Activated T-cell treated with anti-CD3 and anti-CD28 coated beads for 48 hours (primary cell): Measurements from ENCODE around the gene MIEF2.

Experiments
- DNase-seq: peaks from one replicate; pipeline ENCODE4 v3.0.0-alpha.2; 2020; ENCODE audit warnings: low read depth

Gene MIEF2

GRCh38 chr17:18256776-18257175 lies 3.7 kb upstream of the MIEF2 start:
- no peak for DNase-seq

- DNase-seq = peak; percentile 20
Observed at GRCh38 chr17:18257268-18257981, 3.0 kb upstream of the MIEF2 start.

GRCh38 chr17:18257982-18258355 lies 2.5 kb upstream of the MIEF2 start:
- peak; percentile 53 for DNase-seq

GRCh38 chr17:18258356-18259038 lies 2.0 kb upstream of the MIEF2 start, which contains the start of gene FLII:
Gene FLII, minus strand, starts transcription at chr17:18258738. Its CDS starts 48 bp downstream, at chr17:18258690.
- DNase-seq = peak; percentile 49

DNA sequence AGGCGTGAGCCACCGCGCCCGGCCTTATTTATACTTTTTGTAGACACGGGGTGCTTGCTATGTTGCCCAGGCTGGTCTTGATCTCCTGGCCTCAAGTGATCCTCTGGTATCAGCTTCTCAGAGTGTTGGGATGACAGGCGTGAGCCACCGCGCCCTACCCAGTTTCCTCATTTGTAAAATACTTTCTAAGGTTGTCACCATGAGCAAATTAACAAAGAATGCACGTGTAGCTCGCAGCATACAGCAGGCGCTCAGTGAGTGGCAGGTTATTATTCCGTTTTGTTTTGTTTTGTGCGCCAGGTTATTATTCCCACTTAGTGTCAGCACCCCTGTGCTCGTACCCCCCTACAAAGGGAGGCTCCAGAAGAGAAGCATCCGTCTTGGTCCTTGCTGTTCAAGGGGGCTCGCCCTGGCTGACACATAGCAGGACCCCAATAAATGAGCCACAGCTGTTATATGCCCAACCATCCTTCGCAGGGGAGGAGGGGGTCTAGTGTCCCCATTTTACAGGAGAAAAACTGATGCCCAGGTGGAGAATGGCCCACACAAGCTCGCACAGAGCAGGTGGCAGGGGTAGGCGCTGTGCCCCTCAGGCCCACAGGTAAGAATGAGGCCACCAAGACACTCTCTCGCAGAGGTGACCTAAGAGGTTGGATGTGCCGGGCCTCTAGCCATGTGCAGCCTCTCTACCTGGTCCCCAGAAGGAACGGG lies 686 bp upstream of the MIEF2 start:
- DNase-seq = no peak

DNA sequence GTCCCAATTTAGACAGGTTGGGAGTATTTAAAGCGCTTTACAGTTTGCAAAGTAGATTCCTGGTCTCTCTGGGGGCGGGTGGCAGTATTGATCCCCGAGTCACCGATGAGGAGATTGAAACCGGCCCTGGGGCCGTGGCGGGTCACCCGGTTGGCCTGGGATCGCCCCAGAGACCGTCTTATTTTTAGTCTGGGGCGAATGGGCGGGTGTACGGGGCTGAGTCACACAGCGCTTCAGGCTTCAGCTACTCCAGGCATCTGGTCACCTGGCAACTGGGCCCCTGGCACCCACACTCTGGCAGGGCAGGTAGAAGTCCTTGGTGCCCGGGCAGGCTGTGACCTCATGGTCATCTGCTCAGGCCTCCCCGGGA lies 669 bp downstream of the MIEF2 start:
- peak; percentile 29 for DNase-seq

GRCh38 chr17:18261659-18262058 lies 1.2 kb downstream of the MIEF2 start:
- DNase-seq = no peak

DNA sequence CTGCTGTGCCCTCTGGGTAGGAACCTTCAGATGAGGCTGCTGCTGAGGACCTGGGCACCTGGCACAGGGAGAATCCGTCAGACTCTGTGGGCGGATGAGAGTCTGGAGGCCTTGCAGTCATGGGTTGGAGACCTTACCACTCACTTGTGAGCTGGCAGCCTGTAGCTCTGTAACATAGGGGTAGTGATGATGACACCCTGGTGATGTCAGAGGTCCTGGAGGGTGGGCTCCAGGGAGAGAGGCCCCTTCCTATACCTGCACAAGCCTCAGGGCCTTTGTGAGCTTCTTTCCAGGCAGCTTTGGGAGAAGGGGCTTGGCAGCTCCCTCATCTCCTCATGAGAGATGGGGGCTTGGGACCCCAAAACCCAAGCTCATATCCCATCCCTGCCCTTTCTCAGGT lies 1.6 kb downstream of the MIEF2 start:
- DNase-seq = no peak

- DNase-seq = no peak
Observed at GRCh38 chr17:18262641-18263040, 2.2 kb downstream of the MIEF2 start.

GRCh38 chr17:18263885-18264682 lies 3.6 kb downstream of the MIEF2 start:
- DNase-seq = no peak

- DNase-seq = no peak
Observed at GRCh38 chr17:18267366-18267765, 6.9 kb downstream of the MIEF2 start.

GRCh38 chr17:18267927-18268711 lies 7.7 kb downstream of the MIEF2 start:
- no peak for DNase-seq

DNA sequence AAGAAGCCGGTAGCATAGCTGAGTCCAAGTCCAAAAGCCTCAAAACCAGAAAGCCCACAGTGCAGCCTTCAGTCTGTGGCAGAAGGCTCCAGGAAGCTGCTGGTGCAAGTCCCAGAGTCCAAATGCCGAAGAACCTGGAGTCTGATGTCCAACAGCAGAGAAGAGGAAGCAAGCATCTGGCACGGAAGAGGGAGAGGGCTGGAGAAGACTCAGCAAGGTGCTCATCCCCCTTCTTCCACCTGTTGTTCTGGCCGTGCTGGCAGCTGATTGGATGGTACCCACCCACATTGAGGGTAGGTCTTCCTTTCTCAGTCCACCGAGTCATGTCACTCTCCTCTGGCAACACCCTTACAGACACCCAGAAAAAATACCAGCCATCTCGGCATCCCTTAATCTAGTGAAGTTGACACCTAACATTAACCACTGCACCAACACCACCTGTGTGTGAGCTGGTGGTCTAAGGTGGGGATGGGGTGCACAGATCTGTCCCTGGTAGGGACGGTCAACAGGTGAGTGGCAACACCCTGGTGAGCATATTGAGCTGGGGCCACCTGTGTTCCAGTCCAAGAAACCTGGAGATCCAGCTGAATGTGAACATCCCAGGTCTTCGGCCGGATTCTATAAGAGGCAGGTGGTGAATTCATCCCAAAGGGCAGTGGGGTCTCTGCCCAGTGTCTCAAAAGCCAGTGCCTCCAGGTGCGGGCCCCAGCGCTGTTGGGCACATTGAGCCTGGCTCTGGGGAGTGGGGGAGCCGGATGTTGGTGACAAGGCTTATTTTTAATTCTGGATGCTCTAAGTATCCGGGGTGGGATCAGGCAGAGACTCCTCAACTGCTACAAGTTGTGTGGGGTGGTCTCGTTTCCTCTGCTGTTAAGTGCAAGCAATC lies 9.8 kb downstream of the MIEF2 start:
- no peak for DNase-seq

DNA sequence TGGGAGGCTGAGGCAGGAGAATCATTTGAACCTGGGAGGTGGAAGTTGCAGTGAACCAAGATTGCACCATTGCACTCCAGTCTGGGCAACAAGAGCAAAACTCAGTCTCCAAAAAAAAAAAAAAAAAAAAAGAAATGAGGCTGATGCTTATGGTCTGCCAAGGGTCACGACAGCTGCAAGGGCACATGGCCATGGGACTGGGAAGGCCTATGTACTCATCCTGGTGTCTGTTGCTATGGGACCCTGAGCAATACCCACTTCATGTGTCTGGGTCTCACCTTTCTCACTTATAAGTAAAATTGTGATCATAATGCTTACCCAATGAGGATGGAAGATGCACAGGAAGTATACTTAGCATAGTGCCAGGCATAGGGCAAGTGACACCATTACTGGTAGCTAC lies 16.6 kb downstream of the MIEF2 start:
- no peak for DNase-seq

- DNase-seq = no peak
Observed at GRCh38 chr17:18278867-18279266, 18.4 kb downstream of the MIEF2 start.

DNA sequence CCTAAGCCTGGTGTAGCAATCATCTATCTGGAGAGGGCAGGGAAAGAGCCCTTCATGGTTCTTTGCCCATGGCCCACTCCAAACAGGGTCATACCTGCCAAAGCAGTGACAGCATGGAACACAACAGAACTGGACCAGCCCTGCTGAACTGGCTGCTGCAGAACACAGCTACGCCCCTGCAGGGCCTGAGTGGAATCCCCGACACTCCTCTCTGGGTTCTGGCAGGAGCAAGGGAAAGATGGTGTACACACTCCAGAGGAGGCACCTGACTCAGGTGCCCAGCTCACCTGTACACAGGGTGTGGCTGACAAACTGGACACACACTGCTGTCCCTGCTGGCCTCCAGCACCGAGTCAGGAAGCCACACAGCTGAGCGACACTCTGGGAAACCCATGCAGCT lies 19.8 kb downstream of the MIEF2 start:
- no peak for DNase-seq

- DNase-seq = no peak
Observed at GRCh38 chr17:18280766-18281371, 20.4 kb downstream of the MIEF2 start.

- DNase-seq = no peak
Observed at GRCh38 chr17:18281788-18282187, 21.3 kb downstream of the MIEF2 start.

GRCh38 chr17:18285296-18285695 lies 24.8 kb downstream of the MIEF2 start:
- DNase-seq = no peak
